ENCODE results near the gene LGALS7.
A peak's percentile ranks its signal among the peaks of the same experiment; 100 is the strongest.

DNA sequence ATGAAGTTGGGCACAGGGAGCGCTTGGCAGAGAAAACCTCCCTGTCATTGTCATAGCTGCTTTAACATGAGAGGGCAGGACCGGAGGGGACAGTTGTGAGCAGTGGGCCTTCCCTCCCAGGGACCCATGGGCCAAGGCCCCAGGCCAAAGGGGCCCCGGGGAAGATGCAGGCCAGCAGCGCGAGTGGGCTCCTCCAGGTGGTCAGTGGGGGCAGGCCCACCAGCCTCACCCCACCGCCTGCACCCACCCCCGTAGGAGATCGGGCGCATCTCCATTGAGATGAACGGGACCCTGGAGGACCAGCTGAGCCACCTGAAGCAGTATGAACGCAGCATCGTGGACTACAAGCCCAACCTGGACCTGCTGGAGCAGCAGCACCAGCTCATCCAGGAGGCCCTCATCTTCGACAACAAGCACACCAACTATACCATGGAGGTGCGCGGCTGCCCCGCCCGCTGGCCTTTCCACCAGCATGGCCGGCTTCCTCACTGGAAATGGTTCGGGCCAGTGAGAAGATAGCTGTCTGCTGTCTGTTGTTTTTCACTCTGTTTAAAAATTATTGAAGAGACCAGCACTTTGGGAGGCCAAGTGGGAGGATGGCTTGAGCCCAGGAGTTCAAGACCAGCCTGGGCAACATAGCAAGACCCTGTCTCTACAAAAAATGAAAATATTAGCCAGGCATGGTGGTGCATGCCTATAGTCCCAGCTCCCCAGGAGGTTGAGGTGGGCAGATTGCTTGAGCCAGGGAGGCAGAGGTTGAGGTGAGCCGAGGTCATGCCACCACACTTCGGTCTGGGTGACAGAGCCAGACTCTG is 47.6 kb downstream of the LGALS7 start:
- TF ChIP-seq, protein P1, sequence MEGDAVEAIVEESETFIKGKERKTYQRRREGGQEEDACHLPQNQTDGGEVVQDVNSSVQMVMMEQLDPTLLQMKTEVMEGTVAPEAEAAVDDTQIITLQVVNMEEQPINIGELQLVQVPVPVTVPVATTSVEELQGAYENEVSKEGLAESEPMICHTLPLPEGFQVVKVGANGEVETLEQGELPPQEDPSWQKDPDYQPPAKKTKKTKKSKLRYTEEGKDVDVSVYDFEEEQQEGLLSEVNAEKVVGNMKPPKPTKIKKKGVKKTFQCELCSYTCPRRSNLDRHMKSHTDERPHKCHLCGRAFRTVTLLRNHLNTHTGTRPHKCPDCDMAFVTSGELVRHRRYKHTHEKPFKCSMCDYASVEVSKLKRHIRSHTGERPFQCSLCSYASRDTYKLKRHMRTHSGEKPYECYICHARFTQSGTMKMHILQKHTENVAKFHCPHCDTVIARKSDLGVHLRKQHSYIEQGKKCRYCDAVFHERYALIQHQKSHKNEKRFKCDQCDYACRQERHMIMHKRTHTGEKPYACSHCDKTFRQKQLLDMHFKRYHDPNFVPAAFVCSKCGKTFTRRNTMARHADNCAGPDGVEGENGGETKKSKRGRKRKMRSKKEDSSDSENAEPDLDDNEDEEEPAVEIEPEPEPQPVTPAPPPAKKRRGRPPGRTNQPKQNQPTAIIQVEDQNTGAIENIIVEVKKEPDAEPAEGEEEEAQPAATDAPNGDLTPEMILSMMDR (IDR thresholded peaks at IDR 0.05), result no peak
- no peak for TF ChIP-seq POLR2A (IDR thresholded peaks at IDR 0.05)
- TF ChIP-seq POLR2AphosphoS5 (IDR thresholded peaks at IDR 0.05; ENCODE audit: insufficient read depth in 1 of 2, low read depth in 1 of 2), result peak in 1 of 2 donors; percentile 7

Data from vagina (tissue), 2 donors.